ENCODE data around the gene IGFBP3. TPM values are rescaled to one million over a fixed set of nuclear protein-coding genes. Genes with fewer than 3 reads are reported as not detected.

Gene IGFBP3
- total RNA-seq, 1 experiment from 2014 or later = 4.1 TPM

DNA sequence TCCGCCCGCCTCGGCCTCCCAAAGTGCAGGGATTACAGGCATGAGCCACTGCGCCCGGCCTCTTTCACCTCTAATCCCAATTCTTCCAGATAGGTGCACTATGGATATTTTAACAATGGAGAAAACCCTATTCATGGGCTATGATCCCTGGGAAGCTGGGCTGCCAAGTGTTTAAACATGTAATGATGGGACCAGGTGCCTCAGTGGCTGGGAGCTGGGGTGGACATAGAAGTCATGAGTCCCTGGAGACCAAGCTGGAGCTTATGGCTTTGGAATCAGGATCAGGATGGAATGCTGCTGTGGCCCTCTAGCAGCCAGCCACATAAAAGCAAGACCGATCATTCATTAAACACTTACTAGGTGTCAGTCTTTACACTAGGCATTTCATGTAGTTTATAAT is 41.8 kb upstream of the IGFBP3 start:
- ATAC-seq (no peak), DNase-seq (ENCODE audit: low read depth, low spot score) (no peak)
- POLR2A ChIA-PET = no interaction called here
- intact Hi-C loops (cut with micrococcal nuclease) = no loop called here
- Histone ChIP-seq H4K20me1 (ENCODE audit: insufficient read depth) (no peaks in the 10 kb centered on the region), H2AFZ (ENCODE audit: low read depth, low read length, poor library complexity, severe bottlenecking) (no peak overlapping the region), H3K79me2 (ENCODE audit: insufficient read depth, low read length) (no peaks in the 10 kb centered on the region), H3K4me2 (ENCODE audit: low read length) (no peak overlapping the region), H3K27ac (ENCODE audit: low read depth, low read length) (no peak overlapping the region), H3K27me3 (ENCODE audit: insufficient read depth, low read length) (no peaks in the 10 kb centered on the region), H3K4me1 (ENCODE audit: control insufficient read depth in 1 of 2, insufficient read depth in 2 of 2, low read length in 2 of 2) (no peaks in the 10 kb centered on the region), H3K9me3 (ENCODE audit: control insufficient read depth in 1 of 2, insufficient read depth in 1 of 2, low read depth in 1 of 2, low read length in 2 of 2) (no peaks in the 10 kb centered on the region), H3K36me3 (ENCODE audit: control insufficient read depth in 1 of 2, insufficient read depth in 2 of 2, low read length in 2 of 2) (no peaks in the 10 kb centered on the region), H3K4me3 (replicated peaks in 1 of 2; ENCODE audit: low read depth in 1 of 2, low read length in 2 of 2) (no peak overlapping the region), H3K9me2 (ENCODE audit: insufficient read depth) (no peaks in the 10 kb centered on the region), H3K9ac (ENCODE audit: low read length) (no peak overlapping the region)
- RAD21 ChIA-PET (ENCODE audit: low non-redundant PET in 1 of 2, low total read pairs in 2 of 2, uncharacterized antibody in 2 of 2, unreplicated experiment in 2 of 2) = no interaction called here
- CTCF ChIA-PET = no interaction called here
- BruUV-seq (replicated peaks) = no TSS peak
- TF ChIP-seq, protein P1, sequence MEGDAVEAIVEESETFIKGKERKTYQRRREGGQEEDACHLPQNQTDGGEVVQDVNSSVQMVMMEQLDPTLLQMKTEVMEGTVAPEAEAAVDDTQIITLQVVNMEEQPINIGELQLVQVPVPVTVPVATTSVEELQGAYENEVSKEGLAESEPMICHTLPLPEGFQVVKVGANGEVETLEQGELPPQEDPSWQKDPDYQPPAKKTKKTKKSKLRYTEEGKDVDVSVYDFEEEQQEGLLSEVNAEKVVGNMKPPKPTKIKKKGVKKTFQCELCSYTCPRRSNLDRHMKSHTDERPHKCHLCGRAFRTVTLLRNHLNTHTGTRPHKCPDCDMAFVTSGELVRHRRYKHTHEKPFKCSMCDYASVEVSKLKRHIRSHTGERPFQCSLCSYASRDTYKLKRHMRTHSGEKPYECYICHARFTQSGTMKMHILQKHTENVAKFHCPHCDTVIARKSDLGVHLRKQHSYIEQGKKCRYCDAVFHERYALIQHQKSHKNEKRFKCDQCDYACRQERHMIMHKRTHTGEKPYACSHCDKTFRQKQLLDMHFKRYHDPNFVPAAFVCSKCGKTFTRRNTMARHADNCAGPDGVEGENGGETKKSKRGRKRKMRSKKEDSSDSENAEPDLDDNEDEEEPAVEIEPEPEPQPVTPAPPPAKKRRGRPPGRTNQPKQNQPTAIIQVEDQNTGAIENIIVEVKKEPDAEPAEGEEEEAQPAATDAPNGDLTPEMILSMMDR (IDR thresholded peaks at IDR 0.05 in 2 of 3, conservative IDR thresholded peaks at IDR 0.05 in 1 of 3; ENCODE audit: borderline replicate concordance in 1 of 3, insufficient read depth in 1 of 3, low read depth in 2 of 3, low read length in 2 of 3) = 0 out of 6 replicates have a peak, but pooled peaks of 1 of the 3 experiments have one; percentile 7
- no peak for TF ChIP-seq POLR2AphosphoS5 (IDR thresholded peaks at IDR 0.05; ENCODE audit: low read depth, low read length)

DNA sequence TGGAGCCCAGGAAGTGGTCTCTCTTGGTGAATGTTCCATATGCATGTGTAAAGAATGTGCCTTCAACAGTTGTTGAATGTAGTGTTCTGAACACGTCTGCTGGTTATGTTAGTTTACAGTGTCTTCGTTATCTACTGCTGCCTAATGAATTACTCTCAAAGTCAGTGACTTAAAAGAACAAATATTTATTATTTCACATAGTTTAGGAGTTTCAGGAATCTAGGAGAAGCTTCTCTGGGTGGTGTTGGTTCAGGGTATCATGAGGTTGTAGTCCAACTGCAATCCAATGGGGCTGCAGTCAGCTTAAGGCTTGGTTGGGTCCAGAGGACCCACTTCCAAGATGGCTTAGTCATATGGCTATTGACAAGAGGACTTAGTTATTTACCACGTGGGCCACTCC is 36.6 kb upstream of the IGFBP3 start:
- no peak overlapping the region for H3K27ac ChIP-seq (ENCODE audit: low read depth, low read length)
- H3K9me3 ChIP-seq (ENCODE audit: control insufficient read depth in 1 of 2, insufficient read depth in 1 of 2, low read depth in 1 of 2, low read length in 2 of 2) = peaks cover 0 to 4% of the 10 kb centered on the region in 2 experiments; a peak in 2 of 4 replicates
- H3K27me3 ChIP-seq (ENCODE audit: insufficient read depth, low read length) = no peaks in the 10 kb centered on the region
- POLR2A ChIA-PET = no interaction called here
- H3K4me3 ChIP-seq (replicated peaks in 1 of 2; ENCODE audit: low read depth in 1 of 2, low read length in 2 of 2) = no peak overlapping the region
- H3K36me3 ChIP-seq (ENCODE audit: control insufficient read depth in 1 of 2, insufficient read depth in 2 of 2, low read length in 2 of 2) = no peaks in the 10 kb centered on the region
- no peaks in the 10 kb centered on the region for H3K9me2 ChIP-seq (ENCODE audit: insufficient read depth)
- no peaks in the 10 kb centered on the region for H3K79me2 ChIP-seq (ENCODE audit: insufficient read depth, low read length)
- intact Hi-C loops (cut with micrococcal nuclease) = no loop called here
- H3K4me1 ChIP-seq (ENCODE audit: control insufficient read depth in 1 of 2, insufficient read depth in 2 of 2, low read length in 2 of 2) = no peaks in the 10 kb centered on the region
- CTCF ChIA-PET = no interaction called here
- no peaks in the 10 kb centered on the region for H4K20me1 ChIP-seq (ENCODE audit: insufficient read depth)
- BruUV-seq (replicated peaks) = no TSS peak
- no peak overlapping the region for H3K4me2 ChIP-seq (ENCODE audit: low read length)
- DNase-seq (ENCODE audit: low read depth, low spot score) (no peak), ATAC-seq (no peak)
- RAD21 ChIA-PET (ENCODE audit: low non-redundant PET in 1 of 2, low total read pairs in 2 of 2, uncharacterized antibody in 2 of 2, unreplicated experiment in 2 of 2) = no interaction called here
- no peak overlapping the region for H3K9ac ChIP-seq (ENCODE audit: low read length)
- no peak overlapping the region for H2AFZ ChIP-seq (ENCODE audit: low read depth, low read length, poor library complexity, severe bottlenecking)
- TF ChIP-seq, protein P2, sequence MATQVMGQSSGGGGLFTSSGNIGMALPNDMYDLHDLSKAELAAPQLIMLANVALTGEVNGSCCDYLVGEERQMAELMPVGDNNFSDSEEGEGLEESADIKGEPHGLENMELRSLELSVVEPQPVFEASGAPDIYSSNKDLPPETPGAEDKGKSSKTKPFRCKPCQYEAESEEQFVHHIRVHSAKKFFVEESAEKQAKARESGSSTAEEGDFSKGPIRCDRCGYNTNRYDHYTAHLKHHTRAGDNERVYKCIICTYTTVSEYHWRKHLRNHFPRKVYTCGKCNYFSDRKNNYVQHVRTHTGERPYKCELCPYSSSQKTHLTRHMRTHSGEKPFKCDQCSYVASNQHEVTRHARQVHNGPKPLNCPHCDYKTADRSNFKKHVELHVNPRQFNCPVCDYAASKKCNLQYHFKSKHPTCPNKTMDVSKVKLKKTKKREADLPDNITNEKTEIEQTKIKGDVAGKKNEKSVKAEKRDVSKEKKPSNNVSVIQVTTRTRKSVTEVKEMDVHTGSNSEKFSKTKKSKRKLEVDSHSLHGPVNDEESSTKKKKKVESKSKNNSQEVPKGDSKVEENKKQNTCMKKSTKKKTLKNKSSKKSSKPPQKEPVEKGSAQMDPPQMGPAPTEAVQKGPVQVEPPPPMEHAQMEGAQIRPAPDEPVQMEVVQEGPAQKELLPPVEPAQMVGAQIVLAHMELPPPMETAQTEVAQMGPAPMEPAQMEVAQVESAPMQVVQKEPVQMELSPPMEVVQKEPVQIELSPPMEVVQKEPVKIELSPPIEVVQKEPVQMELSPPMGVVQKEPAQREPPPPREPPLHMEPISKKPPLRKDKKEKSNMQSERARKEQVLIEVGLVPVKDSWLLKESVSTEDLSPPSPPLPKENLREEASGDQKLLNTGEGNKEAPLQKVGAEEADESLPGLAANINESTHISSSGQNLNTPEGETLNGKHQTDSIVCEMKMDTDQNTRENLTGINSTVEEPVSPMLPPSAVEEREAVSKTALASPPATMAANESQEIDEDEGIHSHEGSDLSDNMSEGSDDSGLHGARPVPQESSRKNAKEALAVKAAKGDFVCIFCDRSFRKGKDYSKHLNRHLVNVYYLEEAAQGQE (IDR thresholded peaks at IDR 0.05; ENCODE audit: low read depth) = no peak
- TF ChIP-seq JUND (IDR thresholded peaks at IDR 0.05) (no peak), CBX3 (IDR thresholded peaks at IDR 0.05; ENCODE audit: low read depth) (no peak), ZNF274 (IDR thresholded peaks at IDR 0.05; ENCODE audit: low read depth, low read length) (no peak), EGR1 (IDR thresholded peaks at IDR 0.05; ENCODE audit: low read depth) (no peak), ZFX (IDR thresholded peaks at IDR 0.05) (no peak)
- TF ChIP-seq, protein P1 (IDR thresholded peaks at IDR 0.05 in 2 of 3, conservative IDR thresholded peaks at IDR 0.05 in 1 of 3; ENCODE audit: borderline replicate concordance in 1 of 3, insufficient read depth in 1 of 3, low read depth in 2 of 3, low read length in 2 of 3) = no peak
- TF ChIP-seq, protein P3, sequence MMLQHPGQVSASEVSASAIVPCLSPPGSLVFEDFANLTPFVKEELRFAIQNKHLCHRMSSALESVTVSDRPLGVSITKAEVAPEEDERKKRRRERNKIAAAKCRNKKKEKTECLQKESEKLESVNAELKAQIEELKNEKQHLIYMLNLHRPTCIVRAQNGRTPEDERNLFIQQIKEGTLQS (IDR thresholded peaks at IDR 0.05) = no peak
- TF ChIP-seq, protein P4, sequence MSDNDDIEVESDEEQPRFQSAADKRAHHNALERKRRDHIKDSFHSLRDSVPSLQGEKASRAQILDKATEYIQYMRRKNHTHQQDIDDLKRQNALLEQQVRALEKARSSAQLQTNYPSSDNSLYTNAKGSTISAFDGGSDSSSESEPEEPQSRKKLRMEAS (IDR thresholded peaks at IDR 0.05) = no peak

Measured in HCT116 (cell line).